ACHN (cell line): ENCODE results near the gene NEUROG1.
"Not testable (repeated sequence)": the region's sequence is repeated elsewhere in the genome, so short reads cannot be mapped to it uniquely, and the experiment has no call there.

Experiments
- DNase-seq: peaks from one replicate; pipeline ENCODE4 v3.0.0-alpha.2; 2015
- in situ Hi-C: cut with HindIII; loops from 2 replicates; pipeline ENCODE4 v1.10.0; 2017; ENCODE audit warnings: low sequenced_read_pairs, low pct_ligation_motif_present, low pct_unique_long_range_greater_than_20kb

The NEUROG1 gene

GRCh38 chr5:135509995-135510394, 25.8 kb downstream of the NEUROG1 start:
- no peak for DNase-seq
- in situ Hi-C loops = no loop called here

- no peak for DNase-seq
- in situ Hi-C loops = no loop called here
These were observed 27.2 kb downstream of the NEUROG1 start for GRCh38 chr5:135508496-135509005.

GRCh38 chr5:135505973-135506372, 29.8 kb downstream of the NEUROG1 start:
- DNase-seq = no peak
- in situ Hi-C loops = no loop called here

GRCh38 chr5:135504376-135504775, 31.4 kb downstream of the NEUROG1 start:
- in situ Hi-C loops = no loop called here
- no peak for DNase-seq

- in situ Hi-C loops = no loop called here
- no peak for DNase-seq
These were observed 31.9 kb downstream of the NEUROG1 start for GRCh38 chr5:135503871-135504270.

- no peak for DNase-seq
These were observed 32.8 kb downstream of the NEUROG1 start for GRCh38 chr5:135502836-135503520.

GRCh38 chr5:135501965-135502364, 33.8 kb downstream of the NEUROG1 start:
- in situ Hi-C loops = no loop called here
- no peak for DNase-seq

More at GRCh38 chr5:135502836-135503520, 32.8 kb downstream of the NEUROG1 start:
- in situ Hi-C loops = no loop called here

GRCh38 chr5:135498637-135498995, 37.1 kb downstream of the NEUROG1 start:
- in situ Hi-C loops = no loop called here
- no peak for DNase-seq

- no peak for DNase-seq
- in situ Hi-C loops = no loop called here
These were observed 37.7 kb downstream of the NEUROG1 start for GRCh38 chr5:135497971-135498636.

GRCh38 chr5:135495531-135495930, 40.2 kb downstream of the NEUROG1 start:
- DNase-seq, in situ Hi-C loops: not testable (repeated sequence)

- in situ Hi-C loops = no loop called here
- no peak for DNase-seq
These were observed 41.6 kb downstream of the NEUROG1 start for GRCh38 chr5:135494196-135494595.

GRCh38 chr5:135493406-135494180, 42.2 kb downstream of the NEUROG1 start:
- in situ Hi-C loops = no loop called here

GRCh38 chr5:135492319-135492626, 43.5 kb downstream of the NEUROG1 start:
- in situ Hi-C loops = no loop called here
- DNase-seq = no peak

More at GRCh38 chr5:135493406-135494180, 42.2 kb downstream of the NEUROG1 start:
- DNase-seq = peak; percentile 33

- no peak for DNase-seq
- in situ Hi-C loops = no loop called here
These were observed 44.0 kb downstream of the NEUROG1 start for GRCh38 chr5:135491552-135492318.

GRCh38 chr5:135491038-135491551, 44.7 kb downstream of the NEUROG1 start:
- no peak for DNase-seq
- in situ Hi-C loops = no loop called here

GRCh38 chr5:135490245-135491037, 45.3 kb downstream of the NEUROG1 start:
- no peak for DNase-seq

GRCh38 chr5:135489466-135490244, 46.1 kb downstream of the NEUROG1 start:
- in situ Hi-C loops = no loop called here
- DNase-seq = no peak

More at GRCh38 chr5:135490245-135491037, 45.3 kb downstream of the NEUROG1 start:
- in situ Hi-C loops = no loop called here
